GM08714 (cell line): ENCODE measurements around the gene VENTX.

Experiments used
- H3K4me3 ChIP-seq: fragments of 200-500 bp; sonication (Bioruptor generic); 2 replicates; pipeline ENCODE4 v1.5.1; 2014; ENCODE audit warnings: mild to moderate bottlenecking, low read length, inconsistent platforms
- ZNF274 ChIP-seq: IDR thresholded peaks from 2 replicates; pipeline ENCODE4 v1.6.1; 2012; ENCODE audit warnings: mild to moderate bottlenecking, low read depth, low read length

Gene VENTX

DNA sequence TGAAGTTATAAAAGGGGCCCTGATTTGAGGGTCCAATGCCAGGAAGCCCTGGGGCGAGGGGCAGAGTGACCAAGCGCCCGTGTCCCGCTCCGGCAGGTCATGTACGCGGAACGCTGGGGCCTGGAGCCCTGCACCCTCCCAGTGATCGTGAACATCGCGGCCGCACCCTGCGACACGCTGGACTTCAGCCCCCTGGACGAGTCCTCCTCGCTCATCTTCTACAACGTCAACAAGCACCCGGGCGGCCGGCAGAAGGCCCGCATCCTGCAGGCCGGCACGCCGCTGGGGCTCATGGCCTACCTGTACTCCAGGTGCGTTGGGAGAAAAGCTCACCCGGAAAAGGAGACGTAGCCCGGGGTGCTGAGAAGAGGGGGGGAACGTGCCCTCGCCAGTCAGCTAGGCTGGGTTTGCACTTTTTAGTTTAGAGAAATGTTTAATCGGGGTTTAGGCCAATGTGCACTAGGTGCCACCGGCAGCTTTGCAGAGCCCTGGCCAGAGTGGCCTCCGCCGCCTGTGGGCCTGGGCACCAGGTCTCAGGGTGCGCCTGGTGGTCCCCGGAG, 30.5 kb upstream of the VENTX start:
- TF ChIP-seq ZNF274, result no peak
- H3K4me3 ChIP-seq, result no peak overlapping the region

DNA sequence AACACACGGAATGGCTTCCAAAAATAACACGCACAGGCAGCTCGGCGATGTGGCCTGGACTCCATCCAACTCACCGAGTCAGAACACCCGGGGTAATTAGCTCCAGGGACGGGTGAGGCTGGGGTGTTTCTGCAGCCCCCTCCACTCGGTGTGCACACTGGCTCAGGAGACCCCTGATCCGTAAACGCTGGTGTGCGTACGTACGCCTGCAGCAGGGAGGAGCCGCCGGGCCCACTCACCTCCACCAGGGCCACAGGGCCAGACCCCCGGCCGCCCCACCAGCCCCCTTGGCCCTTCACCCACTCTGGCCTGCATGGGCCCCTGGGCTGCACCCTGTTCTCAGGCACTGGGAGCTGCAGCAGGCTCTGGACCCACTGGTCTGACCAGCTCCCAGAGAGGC, 30.0 kb upstream of the VENTX start:
- TF ChIP-seq ZNF274, result no peak
- H3K4me3 ChIP-seq, result no peak overlapping the region

DNA sequence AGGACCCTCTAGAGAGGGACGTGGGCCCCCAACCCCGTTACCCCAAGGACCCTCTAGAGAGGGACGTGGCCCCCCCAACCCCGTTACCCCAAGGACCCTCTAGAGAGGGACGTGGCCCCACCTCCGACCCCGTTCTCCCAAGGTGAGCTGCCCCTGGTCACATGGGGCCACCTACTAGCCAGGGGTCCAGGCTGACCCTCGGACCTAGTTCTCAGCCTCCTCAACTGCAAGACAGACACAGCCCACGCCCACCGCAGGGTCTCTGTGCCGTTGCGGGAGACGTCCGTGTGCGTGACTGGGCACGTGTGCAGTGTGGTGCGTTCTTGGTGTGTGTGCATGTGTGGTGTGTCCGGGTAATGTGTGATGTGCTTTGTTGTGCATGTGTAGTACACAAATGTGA, 29.2 kb upstream of the VENTX start:
- TF ChIP-seq ZNF274, result no peak

DNA sequence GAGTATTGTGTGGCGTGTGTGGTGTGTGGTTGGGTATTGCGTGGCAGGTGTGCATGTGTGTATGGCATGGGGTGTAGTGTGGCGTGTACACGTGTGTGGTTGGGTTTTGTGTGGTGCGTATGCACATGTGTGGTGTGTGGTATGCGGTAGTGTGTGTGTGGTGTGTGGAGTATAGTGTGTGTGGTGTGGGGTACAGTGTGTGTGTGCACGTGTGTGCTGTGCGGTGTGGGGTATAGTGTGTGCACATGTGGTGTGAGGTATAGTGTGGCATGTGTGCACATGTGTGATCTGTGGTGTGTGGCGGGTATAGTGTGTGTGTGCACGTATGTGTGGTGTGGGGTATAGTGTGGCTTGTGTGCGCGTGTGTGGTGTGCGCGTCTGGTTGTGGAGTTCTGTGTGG, 28.5 kb upstream of the VENTX start:
- no peak overlapping the region for H3K4me3 ChIP-seq
- no peak for TF ChIP-seq ZNF274

More for the DNA sequence above, 29.2 kb upstream of the VENTX start:
- H3K4me3 ChIP-seq, result no peak overlapping the region

DNA sequence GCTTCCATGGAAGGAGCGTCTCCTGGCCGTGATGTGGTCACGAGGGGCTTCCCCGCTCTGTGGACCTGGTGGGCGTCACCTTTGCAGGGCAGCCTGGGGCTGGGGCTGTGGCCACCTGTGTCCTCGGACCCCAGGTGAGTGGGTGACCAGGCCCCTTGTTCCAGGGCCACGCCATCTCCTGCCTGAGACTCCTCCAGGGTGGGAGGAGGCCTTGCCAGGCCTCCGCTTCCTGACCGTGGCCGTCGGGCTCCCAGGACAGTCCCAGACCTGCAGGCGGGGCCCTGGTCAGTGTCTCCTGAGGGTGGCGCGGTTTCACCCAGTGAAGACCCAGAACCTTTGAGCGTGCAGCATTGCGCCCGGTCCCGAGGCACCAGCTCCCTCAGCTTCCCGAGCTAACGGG, 28.0 kb upstream of the VENTX start:
- no peak overlapping the region for H3K4me3 ChIP-seq
- no peak for TF ChIP-seq ZNF274

DNA sequence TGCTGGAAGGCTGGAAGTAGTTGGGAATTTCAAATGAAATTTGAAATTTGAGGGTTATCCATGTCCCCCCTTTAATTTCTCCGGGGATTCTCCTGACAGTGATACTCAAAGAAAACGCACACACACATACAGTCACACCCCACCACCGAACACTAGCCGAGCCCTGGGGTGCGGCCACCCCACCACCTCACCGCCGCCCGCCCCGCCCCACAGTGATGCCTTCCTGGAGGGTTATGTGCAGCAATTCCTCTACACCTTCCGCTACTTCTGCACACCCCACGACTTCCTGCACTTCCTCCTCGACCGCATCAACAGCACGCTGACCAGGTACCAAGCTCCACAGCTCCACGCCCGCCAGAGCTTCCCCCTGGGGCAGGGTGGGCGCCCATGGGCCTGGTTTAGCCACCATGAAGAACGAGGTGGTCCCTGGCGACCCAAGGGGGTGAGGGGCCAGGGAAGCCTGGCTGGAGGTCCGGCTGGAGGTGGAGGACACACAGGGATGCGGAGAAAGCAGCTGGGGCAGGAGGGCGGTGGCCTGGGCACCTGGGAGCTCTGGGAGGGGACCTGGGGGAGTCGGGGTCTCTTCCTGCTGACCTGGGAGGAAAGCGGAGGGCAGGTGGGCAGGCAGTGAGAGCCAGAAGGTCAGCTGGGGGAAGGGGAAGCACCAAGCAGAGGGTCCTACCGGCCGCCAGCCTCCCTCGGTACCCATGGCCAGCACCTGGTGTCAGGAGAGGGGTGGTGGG, 27.1 kb upstream of the VENTX start:
- TF ChIP-seq ZNF274, result no peak
- H3K4me3 ChIP-seq, result no peak overlapping the region

DNA sequence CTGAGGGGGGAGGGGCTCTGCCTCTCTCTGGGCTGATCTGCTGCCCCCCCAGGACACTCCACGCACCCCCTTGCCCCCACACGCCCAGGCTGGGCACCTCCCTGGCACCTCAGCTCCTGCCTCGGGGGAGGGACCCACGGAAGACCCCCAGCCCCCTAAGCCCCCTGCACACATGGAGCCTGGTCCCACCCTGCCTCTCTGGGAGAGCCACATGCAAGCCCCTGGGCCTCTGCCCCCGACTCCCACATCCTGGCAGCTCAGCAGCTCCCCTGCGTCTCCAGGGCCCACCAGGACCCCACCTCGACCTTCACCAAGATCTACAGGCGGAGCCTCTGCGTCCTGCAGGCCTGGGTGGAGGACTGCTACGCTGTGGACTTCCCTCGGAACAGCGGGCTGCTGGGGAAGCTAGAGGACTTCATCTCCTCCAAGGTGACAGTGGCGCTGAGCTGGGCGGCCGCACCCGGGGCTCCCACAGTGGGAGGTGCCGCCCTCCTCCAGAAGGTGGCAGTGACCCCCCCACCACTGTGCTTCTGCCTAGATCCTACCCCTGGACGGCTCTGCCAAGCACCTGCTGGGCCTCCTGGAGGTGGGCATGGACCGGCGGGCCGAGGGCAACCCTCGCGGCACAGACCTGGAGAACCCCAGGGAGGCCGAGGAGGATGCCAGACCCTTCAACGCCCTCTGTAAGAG, 26.4 kb upstream of the VENTX start:
- H3K4me3 ChIP-seq, result no peak overlapping the region
- TF ChIP-seq ZNF274, result no peak

DNA sequence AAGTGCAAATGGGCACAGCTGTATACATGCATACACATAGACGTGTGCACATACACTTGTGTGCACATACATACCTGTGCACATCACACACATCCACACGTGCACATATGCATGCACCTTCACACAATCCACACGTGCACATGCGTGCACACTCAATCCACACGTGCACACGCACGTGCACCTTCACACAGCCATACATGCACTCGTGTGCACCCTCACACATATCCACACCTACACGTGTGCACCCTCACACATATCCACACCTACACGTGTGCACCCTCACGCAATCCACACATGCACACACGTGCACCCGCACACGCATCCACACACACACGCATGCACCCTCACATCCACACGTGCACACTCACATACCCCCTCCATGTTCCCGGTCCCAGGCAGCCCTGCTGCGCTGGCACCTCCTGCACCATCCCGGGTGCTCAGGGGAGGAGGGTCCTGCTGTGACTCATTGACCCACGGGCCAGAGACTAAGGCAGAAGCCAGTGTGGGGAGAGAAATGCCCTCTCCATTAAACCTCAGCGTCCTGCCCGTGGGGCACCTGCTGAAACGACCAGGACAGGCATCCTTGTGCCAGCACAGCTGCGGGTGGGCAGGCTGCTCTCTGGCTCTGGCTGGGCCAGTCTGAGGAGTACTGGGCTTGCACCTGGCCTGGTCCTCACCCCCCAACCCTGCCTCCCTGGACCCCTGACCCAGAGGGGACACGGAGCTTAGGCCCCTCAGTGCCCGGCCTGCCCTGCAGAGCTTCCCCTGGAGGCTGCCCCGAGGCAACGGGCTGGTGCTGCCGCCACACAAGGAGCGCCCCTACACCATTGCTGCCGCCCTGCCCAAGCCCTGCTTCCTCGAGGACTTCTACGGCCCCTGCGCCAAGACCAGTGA, 25.4 kb upstream of the VENTX start:
- H3K4me3 ChIP-seq, result no peak overlapping the region
- no peak for TF ChIP-seq ZNF274

DNA sequence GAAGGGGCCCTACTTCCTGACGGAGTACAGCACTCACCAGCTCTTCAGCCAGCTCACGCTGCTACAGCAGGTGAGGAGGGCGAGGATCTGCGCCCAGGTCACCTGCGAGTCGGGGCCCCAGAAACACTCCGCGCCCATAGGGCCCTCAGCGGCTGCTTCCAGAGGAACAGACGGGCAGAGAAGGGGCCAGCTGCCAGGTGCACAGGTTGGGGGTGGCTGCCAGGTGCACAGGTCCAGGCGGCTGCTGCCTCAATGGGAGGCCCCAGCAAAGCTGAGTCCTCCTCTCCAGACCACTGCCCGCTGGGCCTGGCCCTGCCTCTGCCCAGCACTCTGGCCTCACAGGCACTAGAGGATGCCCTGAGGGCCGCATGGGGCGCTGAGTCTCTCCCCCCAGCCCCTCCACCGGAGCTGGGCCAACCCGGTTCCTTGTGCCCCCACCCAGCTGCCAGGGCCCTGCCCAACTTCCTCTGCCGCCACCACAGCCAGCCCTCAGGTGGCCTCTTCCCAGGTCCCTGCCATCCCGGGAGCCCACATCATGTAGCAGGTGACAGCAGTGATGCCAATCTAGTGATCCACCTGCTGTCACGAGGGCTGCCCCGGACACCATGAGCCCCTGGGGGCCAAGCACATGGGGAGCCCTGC, 24.7 kb upstream of the VENTX start:
- H3K4me3 ChIP-seq, result no peak overlapping the region
- no peak for TF ChIP-seq ZNF274

DNA sequence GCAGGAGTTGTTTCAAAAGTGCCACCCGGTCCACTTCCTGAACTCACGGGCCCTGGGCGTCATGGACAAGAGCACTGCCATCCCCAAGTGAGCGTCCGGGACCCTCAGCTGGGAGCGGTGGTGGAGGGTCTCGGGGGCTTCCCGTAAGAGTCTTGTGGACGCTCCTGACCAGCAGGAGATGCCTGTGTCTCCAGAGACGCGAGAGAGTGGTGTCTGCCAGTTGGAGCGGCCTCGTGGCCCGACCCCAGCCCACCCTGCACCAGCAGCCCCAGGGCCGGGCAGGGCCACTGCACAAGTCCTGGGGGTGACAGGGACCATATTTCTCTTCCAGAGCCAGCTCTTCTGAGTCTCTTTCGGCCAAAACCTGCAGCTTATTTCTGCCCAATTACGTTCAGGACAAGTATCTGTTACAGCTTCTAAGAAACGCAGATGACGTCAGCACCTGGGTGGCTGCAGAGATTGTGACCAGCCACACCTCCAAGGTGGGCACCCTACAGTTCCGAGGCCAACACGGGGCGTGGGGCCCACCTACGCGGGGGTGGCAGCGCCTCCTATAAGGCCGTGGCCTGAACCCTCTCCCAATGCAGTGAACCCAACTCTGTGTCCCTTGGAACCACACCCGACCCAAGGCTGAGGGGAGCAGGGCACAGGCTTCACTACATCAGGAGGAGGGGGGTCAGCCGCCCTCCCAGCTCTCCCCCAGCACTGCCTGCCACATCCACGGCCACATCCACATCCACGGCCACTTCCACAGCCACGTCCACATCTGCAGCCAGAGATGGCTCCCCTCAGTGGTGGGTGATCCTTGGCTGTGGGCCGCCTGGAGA, 23.8 kb upstream of the VENTX start:
- TF ChIP-seq ZNF274, result no peak
- no peak overlapping the region for H3K4me3 ChIP-seq

DNA sequence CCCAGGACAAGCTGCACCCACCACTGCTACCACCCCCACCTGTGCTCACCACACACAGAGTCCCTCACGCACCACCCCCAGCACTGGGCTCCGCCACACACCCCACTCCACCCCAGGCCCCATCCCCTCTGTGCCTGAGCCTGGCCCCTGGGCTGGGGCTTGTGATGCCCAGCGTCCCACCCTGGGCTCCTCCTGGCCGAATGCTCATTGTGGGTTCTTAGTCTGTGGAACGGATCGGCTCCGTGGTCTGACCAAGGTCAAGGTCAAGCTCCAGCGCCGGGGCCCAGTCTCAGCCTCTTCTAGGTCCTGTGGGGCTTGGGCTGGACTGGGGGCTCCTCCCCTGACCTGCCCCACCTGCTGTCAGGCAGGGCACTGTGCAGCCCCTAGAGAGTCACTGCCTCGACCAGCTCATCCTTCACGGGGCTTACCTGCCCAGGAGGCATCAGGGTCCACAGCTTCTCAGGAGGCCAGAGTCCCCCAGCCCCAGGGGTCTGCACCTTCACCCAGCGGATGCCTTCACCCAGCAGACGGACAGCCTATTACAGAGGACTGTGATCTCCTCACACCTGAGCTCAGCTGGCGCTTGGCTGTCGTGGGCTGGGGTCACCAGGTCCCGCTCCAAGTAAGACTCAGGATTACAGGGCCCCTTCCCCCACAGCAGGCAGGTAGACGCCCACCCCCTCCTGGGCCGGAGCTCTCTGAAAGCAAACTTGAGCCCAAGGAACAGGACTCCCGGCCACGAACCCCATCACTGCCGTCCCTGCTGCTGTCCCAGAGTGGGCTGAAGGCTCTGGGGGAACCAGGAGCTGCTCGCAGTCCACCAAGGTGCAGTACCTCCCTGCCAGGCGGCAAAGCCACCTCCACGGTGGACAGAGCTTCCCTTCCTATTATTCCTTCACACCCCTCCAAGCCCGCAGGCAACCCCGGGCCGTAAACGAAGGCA, 22.9 kb upstream of the VENTX start:
- TF ChIP-seq ZNF274, result no peak
- H3K4me3 ChIP-seq, result no peak overlapping the region

DNA sequence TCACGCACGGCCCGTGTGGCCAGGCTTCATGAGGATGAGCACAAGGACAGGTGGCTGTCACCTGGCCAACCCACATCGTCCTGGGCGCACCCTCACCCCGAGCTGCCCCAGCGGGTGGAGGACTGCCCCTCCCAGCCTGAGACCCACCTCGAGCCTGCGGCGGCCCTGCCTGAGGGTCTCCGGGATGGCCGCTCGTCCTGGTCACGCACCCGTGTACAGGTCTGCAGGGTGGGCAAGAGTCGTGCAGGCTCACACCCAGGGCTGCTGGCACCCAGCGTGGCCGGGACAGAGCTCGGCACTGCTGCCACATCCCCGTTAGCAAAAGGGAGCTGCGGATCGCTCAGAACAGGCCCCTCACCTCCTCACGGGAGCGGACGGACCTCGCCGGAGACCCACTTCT, 22.1 kb upstream of the VENTX start:
- TF ChIP-seq ZNF274, result no peak
- no peak overlapping the region for H3K4me3 ChIP-seq
